IMR-90 (cell line): ENCODE data around the gene CLN3. TPM values are rescaled to one million over a fixed set of nuclear protein-coding genes. Genes with fewer than 3 reads are reported as not detected.

Experiments
- ATAC-seq: fragments of 200-7000 bp; cut with Tn5 transposase; 2 replicates; pipeline ENCODE4 v1.9.1; 2020; ENCODE audit warnings: low read depth, mild to moderate bottlenecking, moderate library complexity
- BruUV-seq: library from RNA; stranded (reverse); fragments of 400-500 nt; replicated peaks from 2 replicates; lab custom pipeline; 2021; lab: Mats Ljungman, UMichigan
- CTCF ChIA-PET: fragments of 300-600 bp; formaldehyde crosslinking; extraction: SDS; loops from one replicate; lab custom pipeline; 2021; ENCODE audit warnings: antibody characterized with exemption; lab: Yijun Ruan, JAX
- POLR2A ChIA-PET: fragments of 300-600 bp; sonication (Branson Sonifier 250); formaldehyde crosslinking; loops from one replicate; lab custom pipeline; 2022; ENCODE audit warnings: antibody characterized with exemption; ENCODE audit not compliant: unreplicated experiment; lab: Charles Lee
- DNase-seq: peaks from one replicate; pipeline ENCODE4 v3.0.0; 2013
- H2AFZ ChIP-seq: replicated peaks from 2 replicates; pipeline ENCODE3; 2013; ENCODE audit warnings: low read length, mild to moderate bottlenecking; ENCODE audit not compliant: poor library complexity
- H2AK5ac ChIP-seq: 2 replicates; pipeline ENCODE4 v1.6.1; 2013; ENCODE audit warnings: low read depth, low read length, inconsistent platforms
- H2AK9ac ChIP-seq: replicated peaks from 2 replicates; pipeline ENCODE3; 2013; ENCODE audit warnings: mild to moderate bottlenecking, low read depth, low read length, moderate library complexity; ENCODE audit not compliant: poor library complexity
- H2BK120ac ChIP-seq: 2 replicates; pipeline ENCODE4 v1.6.1; 2013; ENCODE audit warnings: low read depth, low read length, inconsistent platforms
- H2BK15ac ChIP-seq: 3 replicates; pipeline ENCODE4 v1.6.1; 2013; ENCODE audit warnings: low read depth, low read length, inconsistent platforms
- H2BK20ac ChIP-seq: 2 replicates; pipeline ENCODE4 v1.6.1; 2013; ENCODE audit warnings: low read depth, mild to moderate bottlenecking, inconsistent platforms, low read length, moderate library complexity
- H2BK5ac ChIP-seq: 2 replicates; pipeline ENCODE4 v1.6.1; 2013; ENCODE audit warnings: mild to moderate bottlenecking, low read depth, low read length, inconsistent platforms; ENCODE audit not compliant: poor library complexity, severe bottlenecking
- H3K14ac ChIP-seq: replicated peaks from 2 replicates; pipeline ENCODE4 v1.6.1; 2013; ENCODE audit warnings: low read depth, low read length, inconsistent platforms
- H3K18ac ChIP-seq: 2 replicates; pipeline ENCODE4 v1.6.1; 2013; ENCODE audit warnings: low read depth, low read length, control low read depth
- H3K23ac ChIP-seq: 2 replicates; pipeline ENCODE4 v1.6.1; 2013; ENCODE audit warnings: low read depth, low read length, inconsistent platforms
- H3K27ac ChIP-seq: 2 replicates; pipeline ENCODE4 v1.5.1; 2013; ENCODE audit warnings: mild to moderate bottlenecking, control low read depth, low read length; ENCODE audit not compliant: insufficient read depth
- H3K27me3 ChIP-seq: 2 replicates; pipeline ENCODE4 v1.6.1; 2013; ENCODE audit warnings: low read length; ENCODE audit not compliant: control insufficient read depth, insufficient read depth
- H3K36me3 ChIP-seq: 2 replicates; pipeline ENCODE4 v1.6.1; 2013; ENCODE audit warnings: low read length, mixed read lengths; ENCODE audit not compliant: control insufficient read depth, insufficient read depth
- H3K4ac ChIP-seq: 2 replicates; pipeline ENCODE4 v1.6.1; 2013; ENCODE audit warnings: low read depth, low read length, inconsistent platforms
- H3K4me1 ChIP-seq: 2 replicates; pipeline ENCODE4 v1.6.1; 2013; ENCODE audit warnings: low read length, mixed read lengths; ENCODE audit not compliant: control insufficient read depth, insufficient read depth
- H3K4me2 ChIP-seq: 2 replicates; pipeline ENCODE4 v1.6.1; 2013; ENCODE audit warnings: low read depth, mild to moderate bottlenecking, control low read depth, low read length, moderate library complexity
- H3K4me3 ChIP-seq: 2 replicates; pipeline ENCODE4 v1.5.1; 2013; ENCODE audit warnings: low read depth, mild to moderate bottlenecking, control low read depth, low read length, moderate library complexity; ENCODE audit not compliant: insufficient read depth
- H3K56ac ChIP-seq: 2 replicates; pipeline ENCODE4 v1.6.1; 2013; ENCODE audit warnings: low read length, inconsistent platforms; ENCODE audit not compliant: insufficient read depth; ENCODE audit errors: extremely low read depth
- H3K79me1 ChIP-seq, 2 experiments: 2 replicates each; pipeline ENCODE4 v1.6.1; 2013; ENCODE audit warnings: low read length in 2 of 2, inconsistent platforms in 1 of 2, low read depth in 1 of 2
- H3K9ac ChIP-seq: 2 replicates; pipeline ENCODE4 v1.6.1; 2013; ENCODE audit warnings: low read depth, low read length, control low read depth
- H3K9me1 ChIP-seq: 2 replicates; pipeline ENCODE4 v1.6.1; 2013; ENCODE audit warnings: low read length, inconsistent platforms; ENCODE audit not compliant: insufficient read depth
- H3K9me3 ChIP-seq: 2 replicates; pipeline ENCODE4 v1.6.1; 2013; ENCODE audit warnings: low read length; ENCODE audit not compliant: control insufficient read depth, insufficient read depth
- H4K20me1 ChIP-seq: 2 replicates; pipeline ENCODE4 v1.6.1; 2013; ENCODE audit warnings: low read length, inconsistent platforms; ENCODE audit not compliant: insufficient read depth
- H4K5ac ChIP-seq: 2 replicates; pipeline ENCODE4 v1.6.1; 2013; ENCODE audit warnings: mild to moderate bottlenecking, low read depth, low read length, control low read depth
- H4K8ac ChIP-seq, 2 experiments: 2 replicates each; pipeline ENCODE4 v1.6.1; 2013; ENCODE audit warnings: low read depth in 2 of 2, low read length in 2 of 2, control low read depth in 1 of 2, inconsistent platforms in 1 of 2
- H4K91ac ChIP-seq: 2 replicates; pipeline ENCODE4 v1.6.1; 2013; ENCODE audit warnings: low read depth, low read length, inconsistent platforms; ENCODE audit not compliant: insufficient read depth
- CEBPB ChIP-seq: IDR thresholded peaks from 2 replicates; pipeline ENCODE4 v1.6.1; 2012; ENCODE audit warnings: low read depth, low read length, improper control_type of control experiment
- CHD1 ChIP-seq: IDR thresholded peaks from 2 replicates; pipeline ENCODE4 v1.6.1; 2012; ENCODE audit warnings: low read depth, low read length, improper control_type of control experiment
- FOS ChIP-seq: fragments of 150-350 bp; IDR thresholded peaks from 2 replicates; pipeline ENCODE4 v1.6.1; 2016; ENCODE audit warnings: low read depth, low read length
- MAFK ChIP-seq: IDR thresholded peaks from 2 replicates; pipeline ENCODE4 v1.6.1; 2012; ENCODE audit warnings: low read depth, low read length, improper control_type of control experiment
- MAZ ChIP-seq: IDR thresholded peaks from 2 replicates; pipeline ENCODE4 v1.6.1; 2012; ENCODE audit warnings: low read depth, mild to moderate bottlenecking, low read length, improper control_type of control experiment, moderate library complexity, borderline replicate concordance
- MXI1 ChIP-seq: IDR thresholded peaks from 2 replicates; pipeline ENCODE4 v1.6.1; 2012; ENCODE audit warnings: low read depth, mild to moderate bottlenecking, low read length, moderate library complexity, borderline replicate concordance
- NFE2L2 ChIP-seq: fragments of 150-350 bp; IDR thresholded peaks from 2 replicates; pipeline ENCODE4 v1.6.1; 2016; ENCODE audit warnings: low read depth, mild to moderate bottlenecking, low read length
- POLR2A ChIP-seq: IDR thresholded peaks from 2 replicates; pipeline ENCODE4 v1.6.1; 2012; ENCODE audit warnings: mild to moderate bottlenecking, low read depth, low read length
- RAD21 ChIP-seq: IDR thresholded peaks from 2 replicates; pipeline ENCODE4 v1.6.1; 2012; ENCODE audit warnings: low read length, improper control_type of control experiment
- RCOR1 ChIP-seq: IDR thresholded peaks from 2 replicates; pipeline ENCODE4 v1.6.1; 2012; ENCODE audit warnings: mild to moderate bottlenecking, low read length, improper control_type of control experiment; ENCODE audit not compliant: insufficient replicate concordance
- RFX5 ChIP-seq: IDR thresholded peaks from 2 replicates; pipeline ENCODE4 v1.8.0; 2012; ENCODE audit warnings: low read depth, mild to moderate bottlenecking, low read length, moderate library complexity
- SMC3 ChIP-seq: fragments of 150-350 bp; IDR thresholded peaks from 2 replicates; pipeline ENCODE4 v1.6.1; 2016; ENCODE audit warnings: low read depth, mild to moderate bottlenecking, antibody characterized with exemption, low read length, moderate library complexity
- WGBS, 2 experiments: methylation state at CpG; one replicate each; pipeline versions ENCODE4 v1.1.5 to v1.1.7; 2013; ENCODE audit warnings: missing lambda C conversion rate in 2 of 2; ENCODE audit not compliant: insufficient read length in 1 of 2; ENCODE audit errors: extremely low coverage in 2 of 2; 5-methylcytosine and 5-hydroxymethylcytosine counted together
- dilution Hi-C: fragments of 300-500 bp; cut with HindIII; formaldehyde crosslinking; loops from one replicate; pipeline ENCODE4 v1.14.3; 2018; ENCODE audit warnings: low sequenced_read_pairs; ENCODE audit not compliant: unreplicated experiment
- in situ Hi-C: fragments of 300-500 bp; cut with MboI; formaldehyde crosslinking; loops from 3 replicates; pipeline ENCODE4 v1.14.3; 2019; ENCODE audit warnings: low sequenced_read_pairs, inconsistent platforms, mixed read lengths
- intact Hi-C: fragments of 100-400 bp; cut with micrococcal nuclease; formaldehyde crosslinking; loops from 2 replicates; pipeline ENCODE4 v1.10.0; 2022
- polyA plus RNA-seq, 3 experiments: library from polyadenylated mRNA; depleted of rRNA; stranded (reverse); fragments of >200 nt; gene quantifications; 2 replicates each; pipeline ENCODE4 v1.2.3, GENCODE V29; 2012; ENCODE audit warnings: low replicate concordance in 1 of 3
- total RNA-seq: library from RNA; depleted of rRNA; stranded (reverse); fragments of >200 nt; gene quantifications from 2 replicates; pipeline ENCODE4 v1.2.3, GENCODE V29; 2012
- TF ChIP-seq, protein P1 (sequence below): fragments of 150-350 bp; IDR thresholded peaks from 2 replicates; pipeline ENCODE4 v1.6.1; 2016; ENCODE audit warnings: low read depth, mild to moderate bottlenecking, low read length, moderate library complexity, borderline replicate concordance
- TF ChIP-seq, protein P2 (sequence below): conservative IDR thresholded peaks from 2 replicates; pipeline ENCODE4 v1.5.1; 2012; ENCODE audit warnings: mild to moderate bottlenecking, low read depth, low read length, improper control_type of control experiment
- TF ChIP-seq, protein P3 (sequence below): fragments of 150-350 bp; IDR thresholded peaks from 2 replicates; pipeline ENCODE4 v1.6.1; 2017; ENCODE audit warnings: mild to moderate bottlenecking, antibody characterized with exemption, low read length, low read depth

Gene CLN3
- total and polyA plus RNA-seq, 2 of the 4 experiments (the other 2 are of a cell fraction) = 3.9 to 15.9 TPM

DNA sequence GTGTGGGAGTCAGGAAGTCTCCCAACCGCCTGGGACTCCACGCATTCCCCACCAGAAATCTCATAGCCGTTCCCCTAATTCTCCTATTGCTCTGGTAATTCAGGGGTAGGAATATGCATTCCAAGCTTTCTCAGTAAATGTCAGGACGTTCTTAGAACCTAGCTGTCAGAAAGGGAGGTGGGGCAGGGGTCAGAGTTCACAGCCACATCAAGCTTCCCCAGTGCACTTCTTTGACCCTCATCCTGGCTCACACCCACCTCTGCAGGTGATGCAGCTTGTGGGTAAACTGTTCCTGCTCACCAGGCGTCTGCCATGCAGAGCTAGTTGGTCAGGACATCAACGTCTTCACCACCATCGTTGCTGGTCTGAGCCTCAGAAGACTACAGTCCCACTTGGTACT, 28.8 kb upstream of the CLN3 start:
- H3K27me3 ChIP-seq = no peaks in the 10 kb centered on the region; the same call in 1 of the 2 replicates
- no peaks in the 10 kb centered on the region; the same call in 1 of the 2 replicates for H3K4me1 ChIP-seq
- H4K5ac ChIP-seq = no peak overlapping the region
- H2AFZ ChIP-seq = no peak overlapping the region
- no peak overlapping the region for H3K56ac ChIP-seq
- no peak overlapping the region for H4K8ac ChIP-seq
- no peak overlapping the region for H2BK5ac ChIP-seq
- no peak overlapping the region for H3K14ac ChIP-seq
- no peak for TF ChIP-seq RFX5
- no peak for TF ChIP-seq MAZ
- no peak for TF ChIP-seq RCOR1
- TF ChIP-seq CEBPB = no peak
- no peak for TF ChIP-seq CHD1
- TF ChIP-seq NFE2L2 = no peak
- no peak for TF ChIP-seq SMC3
- no peak for TF ChIP-seq POLR2A
- TF ChIP-seq FOS = no peak
- no peak for TF ChIP-seq RAD21
- TF ChIP-seq, protein P1, sequence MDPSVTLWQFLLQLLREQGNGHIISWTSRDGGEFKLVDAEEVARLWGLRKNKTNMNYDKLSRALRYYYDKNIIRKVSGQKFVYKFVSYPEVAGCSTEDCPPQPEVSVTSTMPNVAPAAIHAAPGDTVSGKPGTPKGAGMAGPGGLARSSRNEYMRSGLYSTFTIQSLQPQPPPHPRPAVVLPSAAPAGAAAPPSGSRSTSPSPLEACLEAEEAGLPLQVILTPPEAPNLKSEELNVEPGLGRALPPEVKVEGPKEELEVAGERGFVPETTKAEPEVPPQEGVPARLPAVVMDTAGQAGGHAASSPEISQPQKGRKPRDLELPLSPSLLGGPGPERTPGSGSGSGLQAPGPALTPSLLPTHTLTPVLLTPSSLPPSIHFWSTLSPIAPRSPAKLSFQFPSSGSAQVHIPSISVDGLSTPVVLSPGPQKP = no peak
- TF ChIP-seq MXI1 = no peak
- TF ChIP-seq, protein P2, sequence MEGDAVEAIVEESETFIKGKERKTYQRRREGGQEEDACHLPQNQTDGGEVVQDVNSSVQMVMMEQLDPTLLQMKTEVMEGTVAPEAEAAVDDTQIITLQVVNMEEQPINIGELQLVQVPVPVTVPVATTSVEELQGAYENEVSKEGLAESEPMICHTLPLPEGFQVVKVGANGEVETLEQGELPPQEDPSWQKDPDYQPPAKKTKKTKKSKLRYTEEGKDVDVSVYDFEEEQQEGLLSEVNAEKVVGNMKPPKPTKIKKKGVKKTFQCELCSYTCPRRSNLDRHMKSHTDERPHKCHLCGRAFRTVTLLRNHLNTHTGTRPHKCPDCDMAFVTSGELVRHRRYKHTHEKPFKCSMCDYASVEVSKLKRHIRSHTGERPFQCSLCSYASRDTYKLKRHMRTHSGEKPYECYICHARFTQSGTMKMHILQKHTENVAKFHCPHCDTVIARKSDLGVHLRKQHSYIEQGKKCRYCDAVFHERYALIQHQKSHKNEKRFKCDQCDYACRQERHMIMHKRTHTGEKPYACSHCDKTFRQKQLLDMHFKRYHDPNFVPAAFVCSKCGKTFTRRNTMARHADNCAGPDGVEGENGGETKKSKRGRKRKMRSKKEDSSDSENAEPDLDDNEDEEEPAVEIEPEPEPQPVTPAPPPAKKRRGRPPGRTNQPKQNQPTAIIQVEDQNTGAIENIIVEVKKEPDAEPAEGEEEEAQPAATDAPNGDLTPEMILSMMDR = no peak
- TF ChIP-seq, protein P3, sequence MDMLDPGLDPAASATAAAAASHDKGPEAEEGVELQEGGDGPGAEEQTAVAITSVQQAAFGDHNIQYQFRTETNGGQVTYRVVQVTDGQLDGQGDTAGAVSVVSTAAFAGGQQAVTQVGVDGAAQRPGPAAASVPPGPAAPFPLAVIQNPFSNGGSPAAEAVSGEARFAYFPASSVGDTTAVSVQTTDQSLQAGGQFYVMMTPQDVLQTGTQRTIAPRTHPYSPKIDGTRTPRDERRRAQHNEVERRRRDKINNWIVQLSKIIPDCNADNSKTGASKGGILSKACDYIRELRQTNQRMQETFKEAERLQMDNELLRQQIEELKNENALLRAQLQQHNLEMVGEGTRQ = no peak
- no peak for TF ChIP-seq MAFK
- no peak overlapping the region for H3K4ac ChIP-seq
- ChIA-PET CTCF (no interaction called here), POLR2A (interaction anchor here (1.4 kb wide), 1 partner anchor 18 kb away, joined by 3 read pairs; the partner anchor contains the start of gene NUPR1)
- dilution Hi-C loops (no loop called here), intact Hi-C loops (no loop called here), in situ Hi-C loops (no loop called here)
- 80% methylated on average over 1 of the region's 7 CpGs; no CpG with 5 or more reads in 1 of the 2 experiments for WGBS, 2 experiments
- H3K4me2 ChIP-seq = no peak overlapping the region
- no peak overlapping the region for H3K4me3 ChIP-seq
- no peak overlapping the region for H4K91ac ChIP-seq
- H3K9me3 ChIP-seq = no peaks in the 10 kb centered on the region
- H2BK120ac ChIP-seq = no peak overlapping the region
- H3K9me1 ChIP-seq = no peaks in the 10 kb centered on the region
- no peaks in the 10 kb centered on the region for H4K20me1 ChIP-seq
- no peak overlapping the region for H3K18ac ChIP-seq
- H2BK20ac ChIP-seq = no peak overlapping the region
- H2AK9ac ChIP-seq = no peak overlapping the region
- DNase-seq (no peak), ATAC-seq (no peak)
- BruUV-seq = no TSS peak
- no peak overlapping the region for H3K9ac ChIP-seq
- no peak overlapping the region for H3K27ac ChIP-seq
- H3K79me1 ChIP-seq = no peaks in the 10 kb centered on the region
- no peak overlapping the region for H3K23ac ChIP-seq
- no peaks in the 10 kb centered on the region for H3K36me3 ChIP-seq
- no peak overlapping the region for H2AK5ac ChIP-seq
- H2BK15ac ChIP-seq = no peak overlapping the region
